Measurements from ENCODE around the gene SPRR2D. TPM values are rescaled to one million over a fixed set of nuclear protein-coding genes. Genes with fewer than 3 reads are reported as not detected.

The SPRR2D gene
- total RNA-seq, 4 donors from 2014 or later, result not detected

DNA sequence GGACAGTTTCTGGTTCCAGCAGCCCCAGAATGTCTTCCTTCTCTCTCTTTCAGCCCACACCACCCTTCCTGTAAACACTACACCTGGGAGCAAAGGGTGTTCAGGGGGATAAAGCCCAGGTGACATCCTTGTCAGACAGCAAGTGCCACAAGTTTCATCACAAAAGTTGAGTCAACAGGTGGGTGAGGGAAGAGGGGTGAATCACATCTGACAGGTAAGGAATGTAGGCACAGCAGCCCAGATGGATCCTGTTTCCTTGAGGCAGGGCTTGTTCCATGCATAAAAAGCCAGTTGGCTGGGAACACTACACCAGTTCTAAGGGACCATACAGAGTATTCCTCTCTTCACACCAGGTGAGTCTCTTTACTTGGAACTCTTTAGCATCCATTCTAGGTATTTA lies 10.0 kb downstream of the SPRR2D start, which contains the start of gene SPRR1B:
Gene SPRR1B (plus strand): TSS at position 309 of the 400 bp plus-strand sequence. CDS start 1,143 bp downstream, outside the sequence.
- TF ChIP-seq, protein P1, sequence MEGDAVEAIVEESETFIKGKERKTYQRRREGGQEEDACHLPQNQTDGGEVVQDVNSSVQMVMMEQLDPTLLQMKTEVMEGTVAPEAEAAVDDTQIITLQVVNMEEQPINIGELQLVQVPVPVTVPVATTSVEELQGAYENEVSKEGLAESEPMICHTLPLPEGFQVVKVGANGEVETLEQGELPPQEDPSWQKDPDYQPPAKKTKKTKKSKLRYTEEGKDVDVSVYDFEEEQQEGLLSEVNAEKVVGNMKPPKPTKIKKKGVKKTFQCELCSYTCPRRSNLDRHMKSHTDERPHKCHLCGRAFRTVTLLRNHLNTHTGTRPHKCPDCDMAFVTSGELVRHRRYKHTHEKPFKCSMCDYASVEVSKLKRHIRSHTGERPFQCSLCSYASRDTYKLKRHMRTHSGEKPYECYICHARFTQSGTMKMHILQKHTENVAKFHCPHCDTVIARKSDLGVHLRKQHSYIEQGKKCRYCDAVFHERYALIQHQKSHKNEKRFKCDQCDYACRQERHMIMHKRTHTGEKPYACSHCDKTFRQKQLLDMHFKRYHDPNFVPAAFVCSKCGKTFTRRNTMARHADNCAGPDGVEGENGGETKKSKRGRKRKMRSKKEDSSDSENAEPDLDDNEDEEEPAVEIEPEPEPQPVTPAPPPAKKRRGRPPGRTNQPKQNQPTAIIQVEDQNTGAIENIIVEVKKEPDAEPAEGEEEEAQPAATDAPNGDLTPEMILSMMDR (IDR thresholded peaks at IDR 0.05; ENCODE audit: low read depth), result no peak

DNA sequence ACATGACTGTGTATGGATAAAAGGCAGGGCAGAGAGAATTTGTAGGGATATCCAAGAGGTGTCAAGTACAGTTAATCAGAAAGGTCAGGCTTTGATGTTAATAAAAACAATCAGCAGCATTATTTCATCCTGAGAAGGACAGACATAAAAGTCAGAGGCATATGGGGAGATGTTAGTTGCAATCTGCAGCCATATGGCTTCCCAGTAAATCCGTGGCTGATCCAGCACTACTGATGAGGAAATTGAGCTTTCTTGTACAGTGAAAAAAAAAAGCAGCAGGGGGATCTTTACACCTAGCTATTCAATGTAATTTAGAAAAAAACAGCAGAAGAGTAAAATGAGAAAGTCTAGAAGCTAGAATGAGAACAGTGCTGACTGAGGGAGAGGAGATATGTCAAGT lies 12.2 kb downstream of the SPRR2D start:
- TF ChIP-seq, protein P1 (IDR thresholded peaks at IDR 0.05; ENCODE audit: low read depth), result no peak

DNA sequence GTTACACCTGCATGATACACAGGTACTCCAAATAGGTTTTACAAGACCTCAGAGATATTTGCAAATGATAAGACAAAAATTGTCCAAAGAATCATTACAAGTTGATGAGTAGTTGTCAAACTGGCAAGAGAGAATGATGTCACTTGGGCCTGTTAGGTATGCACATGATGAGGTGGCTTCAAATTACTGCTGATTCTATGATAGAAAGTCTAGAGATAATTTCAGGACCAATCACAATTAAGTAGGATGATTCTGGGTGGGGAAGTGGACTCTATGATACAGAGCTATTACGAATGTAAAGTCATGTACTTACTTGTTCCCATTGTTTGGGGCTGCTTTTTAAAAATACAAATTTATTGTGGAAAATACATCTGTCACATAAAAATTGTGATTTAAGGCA lies 15.1 kb downstream of the SPRR2D start:
- TF ChIP-seq, protein P1 (IDR thresholded peaks at IDR 0.05; ENCODE audit: low read depth), result no peak

DNA sequence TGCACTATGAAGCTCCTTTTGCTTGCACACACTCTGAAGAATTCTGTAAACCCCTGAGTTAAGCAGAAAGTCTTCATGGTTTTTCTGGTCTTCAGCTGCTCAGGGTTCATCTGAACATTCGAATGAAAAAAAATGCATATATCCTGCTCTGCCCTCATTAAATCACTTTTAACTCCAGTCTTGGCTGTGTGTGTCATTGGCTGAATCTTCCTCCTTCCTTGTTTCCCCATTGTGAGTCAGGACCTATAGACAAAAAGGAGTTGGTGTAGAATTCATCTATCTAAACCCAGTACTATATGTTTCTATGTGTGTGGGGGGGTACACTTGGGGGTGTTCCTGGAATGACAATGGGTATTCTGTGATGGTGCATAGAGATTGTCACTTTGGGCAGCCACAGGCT lies 16.5 kb downstream of the SPRR2D start:
- TF ChIP-seq, protein P1 (IDR thresholded peaks at IDR 0.05; ENCODE audit: low read depth), result no peak

DNA sequence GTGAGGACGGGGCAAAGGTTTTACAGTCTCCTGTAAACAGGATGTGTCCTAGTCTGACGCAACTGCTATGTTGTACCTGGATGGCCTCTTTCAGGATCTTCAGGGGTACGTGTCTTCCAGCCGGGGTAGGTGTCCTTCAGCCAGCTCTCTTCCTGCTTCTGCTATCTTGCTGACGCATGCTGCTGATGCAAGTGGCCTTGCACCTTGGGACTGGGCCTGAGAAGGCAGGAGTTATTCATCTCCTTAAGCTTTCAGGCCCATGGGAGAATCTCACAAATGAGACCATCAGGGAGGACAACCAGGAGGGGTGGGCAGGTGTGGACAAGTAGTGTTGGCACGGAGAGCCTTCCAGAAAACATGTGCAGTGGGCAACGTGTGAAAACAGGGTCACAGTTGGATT lies 17.8 kb downstream of the SPRR2D start:
- TF ChIP-seq, protein P1 (IDR thresholded peaks at IDR 0.05; ENCODE audit: low read depth), result no peak

DNA sequence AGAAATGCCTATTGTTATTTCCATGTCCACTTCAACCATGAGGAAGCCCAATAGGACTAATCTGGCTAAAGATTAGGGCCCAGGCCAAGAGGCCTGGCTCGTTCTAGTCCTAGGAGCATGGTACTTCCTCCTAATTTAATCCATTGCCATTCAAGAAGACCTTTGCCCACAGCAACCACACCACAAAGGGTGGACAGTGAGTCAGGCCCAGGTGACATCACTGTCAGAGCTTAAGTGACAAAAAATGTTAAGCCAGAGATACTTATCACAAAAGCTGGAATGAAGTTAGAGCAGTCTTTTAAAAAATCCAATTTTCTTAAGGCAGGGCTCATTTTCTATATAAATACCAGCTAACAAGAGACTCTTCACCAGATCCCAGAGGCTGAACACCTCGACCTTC lies 39.5 kb downstream of the SPRR2D start, which contains the start of gene SPRR3:
Gene SPRR3 (plus strand): TSS at position 368 of the 400 bp plus-strand sequence. CDS start 1,272 bp downstream, outside the sequence.
- TF ChIP-seq, protein P1 (IDR thresholded peaks at IDR 0.05; ENCODE audit: low read depth), result no peak

DNA sequence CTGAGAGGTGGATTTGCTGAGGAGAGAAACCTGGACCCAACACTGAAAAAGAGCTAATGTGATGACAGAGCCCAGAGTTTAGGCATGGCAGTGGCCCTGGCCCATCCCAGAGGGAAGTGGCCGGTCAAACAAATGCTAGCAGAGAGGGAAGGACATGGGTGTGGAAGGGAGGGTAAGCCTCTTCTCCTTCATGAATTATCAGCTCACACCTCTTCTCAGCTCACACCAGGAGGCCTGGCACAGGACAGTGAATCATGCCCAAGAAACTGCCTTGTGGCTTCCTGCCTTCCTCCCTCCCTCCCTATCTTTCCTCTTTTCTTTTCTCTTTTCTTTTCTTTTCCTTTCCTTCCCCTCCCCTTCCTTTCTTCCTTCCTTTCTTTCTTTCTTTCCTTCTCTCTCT lies 40.6 kb downstream of the SPRR2D start:
- TF ChIP-seq, protein P1 (IDR thresholded peaks at IDR 0.05; ENCODE audit: low read depth), result no peak
